HG03575 (cell line): ENCODE data around the gene LRP2.

Experiments
- ATAC-seq: cut with Tn5 transposase; IDR thresholded peaks from one replicate; pipeline ENCODE4 v1.9.1; 2021; ENCODE audit not compliant: unreplicated experiment, insufficient number of reproducible peaks, low FRiP score; ENCODE audit errors: extremely low read depth

Gene LRP2

GRCh38 chr2:169200756-169201155, 161.6 kb downstream of the LRP2 start:
- no peak for ATAC-seq

- ATAC-seq = no peak
These were observed 168.7 kb downstream of the LRP2 start for GRCh38 chr2:169193618-169194017.

GRCh38 chr2:169190197-169190775, 172.0 kb downstream of the LRP2 start:
- no peak for ATAC-seq

- ATAC-seq = no peak
These were observed 173.2 kb downstream of the LRP2 start for GRCh38 chr2:169189132-169189531.

GRCh38 chr2:169185711-169186110, 176.6 kb downstream of the LRP2 start:
- no peak for ATAC-seq

GRCh38 chr2:169184074-169184473, 178.3 kb downstream of the LRP2 start:
- ATAC-seq = no peak

GRCh38 chr2:169182573-169182972, 179.8 kb downstream of the LRP2 start:
- ATAC-seq = no peak

- ATAC-seq = no peak
These were observed 183.4 kb downstream of the LRP2 start for GRCh38 chr2:169178804-169179390.

- no peak for ATAC-seq
These were observed 184.0 kb downstream of the LRP2 start for GRCh38 chr2:169178364-169178763.

- no peak for ATAC-seq
These were observed 187.2 kb downstream of the LRP2 start for GRCh38 chr2:169175112-169175511.

GRCh38 chr2:169173876-169174275, 188.5 kb downstream of the LRP2 start:
- ATAC-seq = no peak

- no peak for ATAC-seq
These were observed 189.4 kb downstream of the LRP2 start for GRCh38 chr2:169172914-169173313.

- no peak for ATAC-seq
These were observed 190.1 kb downstream of the LRP2 start for GRCh38 chr2:169172151-169172735.

GRCh38 chr2:169165791-169166190, 196.5 kb downstream of the LRP2 start:
- no peak for ATAC-seq

GRCh38 chr2:169164311-169164710, 198.0 kb downstream of the LRP2 start:
- no peak for ATAC-seq

GRCh38 chr2:169162613-169163012, 199.7 kb downstream of the LRP2 start:
- ATAC-seq = no peak

- ATAC-seq = no peak
These were observed 201.3 kb downstream of the LRP2 start for GRCh38 chr2:169160926-169161481.

- ATAC-seq = no peak
These were observed 202.6 kb downstream of the LRP2 start for GRCh38 chr2:169159686-169160085.

GRCh38 chr2:169158874-169159273, 203.5 kb downstream of the LRP2 start:
- no peak for ATAC-seq

GRCh38 chr2:169146220-169146619, 216.1 kb downstream of the LRP2 start:
- ATAC-seq = no peak
